MCF 10A (cell line): ENCODE measurements around the gene RNF217. TPM values are rescaled to one million over a fixed set of nuclear protein-coding genes. Genes with fewer than 3 reads are reported as not detected.

ENCODE experiments used
- BruUV-seq: library from RNA; stranded (reverse); fragments of 400-500 nt; replicated peaks from 2 replicates; lab custom pipeline; 2021; lab: Mats Ljungman, UMichigan
- CTCF ChIA-PET: fragments of 300-600 bp; sonication (Branson Sonifier 250); formaldehyde crosslinking; extraction: SDS; loops from one replicate; lab custom pipeline; 2021; ENCODE audit warnings: antibody characterized with exemption, inconsistent platforms; lab: Yijun Ruan, JAX
- POLR2A ChIA-PET: fragments of 300-600, 350-650 bp; sonication (Branson Sonifier 250); formaldehyde crosslinking; extraction: SDS; loops from one replicate; lab custom pipeline; 2020; ENCODE audit warnings: antibody characterized with exemption, inconsistent platforms; lab: Yijun Ruan, JAX
- DNase-seq: peaks from one replicate; pipeline ENCODE4 v3.0.0-alpha.2; 2018; ENCODE audit not compliant: unreplicated experiment
- H3K27ac Mint-ChIP-seq: one replicate; pipeline ENCODE4 v1.8.0; 2022; ENCODE audit warnings: mild to moderate bottlenecking, low read depth, mixed read lengths; ENCODE audit not compliant: unreplicated experiment
- H3K27me3 Mint-ChIP-seq: one replicate; pipeline ENCODE4 v1.8.0; 2022; ENCODE audit warnings: mixed read lengths; ENCODE audit not compliant: insufficient read depth, unreplicated experiment
- H3K36me3 Mint-ChIP-seq: one replicate; pipeline ENCODE4 v1.8.0; 2022; ENCODE audit warnings: mild to moderate bottlenecking, moderate library complexity, mixed read lengths; ENCODE audit not compliant: insufficient read depth, unreplicated experiment
- H3K4me1 Mint-ChIP-seq: one replicate; pipeline ENCODE4 v1.8.0; 2022; ENCODE audit warnings: mixed read lengths; ENCODE audit not compliant: insufficient read depth, unreplicated experiment
- H3K4me3 Mint-ChIP-seq: one replicate; pipeline ENCODE4 v1.8.0; 2022; ENCODE audit warnings: mild to moderate bottlenecking, moderate library complexity, mixed read lengths; ENCODE audit not compliant: unreplicated experiment
- H3K9me3 Mint-ChIP-seq: one replicate; pipeline ENCODE4 v1.8.0; 2022; ENCODE audit warnings: mixed read lengths; ENCODE audit not compliant: unreplicated experiment
- intact Hi-C: fragments of 100-400 bp; cut with micrococcal nuclease; formaldehyde crosslinking; loops from 2 replicates; pipeline ENCODE4 v1.14.1; 2022
- total RNA-seq: library from RNA; stranded (reverse); gene quantifications from 2 replicates; pipeline ENCODE4 v1.2.3, GENCODE V29; 2022
- TF ChIP-seq, protein P1 (sequence below): fragments of 200-600 bp; IDR thresholded peaks from one replicate; pipeline ENCODE4 v1.8.0; 2022; ENCODE audit warnings: antibody characterized with exemption, mild to moderate bottlenecking; ENCODE audit not compliant: unreplicated experiment

RNF217 gene
- total RNA-seq, 1 experiment from 2014 or later: 24.8 TPM

DNA sequence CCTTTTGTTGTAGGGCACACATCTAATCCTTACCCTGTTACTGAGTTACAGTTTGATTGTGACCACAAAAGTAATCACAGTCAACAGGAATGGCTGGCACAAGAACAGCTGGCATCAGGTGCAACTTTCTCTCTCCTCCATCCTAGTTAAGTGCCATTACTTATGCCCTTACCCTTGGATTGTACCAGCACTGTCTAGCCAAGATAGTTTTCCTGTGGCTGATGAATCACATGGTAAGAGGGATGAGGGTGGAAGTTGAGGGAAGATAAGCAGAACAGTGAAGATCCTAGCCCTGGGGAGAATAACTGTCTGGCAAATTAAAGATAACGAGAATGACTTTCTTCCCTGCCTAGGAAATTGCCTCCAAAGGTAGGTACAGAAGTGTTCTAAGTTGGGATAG lies 42.0 kb downstream of the RNF217 start:
- intact Hi-C loops: no loop called here
- DNase-seq: no peak
- Mint-ChIP-seq H3K36me3 (no peaks in the 10 kb centered on the region), H3K27ac (no peak overlapping the region), H3K9me3 (no peaks in the 10 kb centered on the region), H3K4me3 (no peak overlapping the region), H3K27me3 (no peaks in the 10 kb centered on the region), H3K4me1 (peaks cover 41% of the 10 kb centered on the region)
- ChIA-PET CTCF (interaction anchor here (0.9 kb wide), 1 partner anchor 110 kb away, joined by 4 read pairs; no protein-coding TSS in a partner anchor), POLR2A (interaction anchor here (0.8 to 4.8 kb wide), 5 partner anchors 28 to 57 kb away, joined by 3 to 20 read pairs (median 11); no protein-coding TSS in a partner anchor)
- TF ChIP-seq, protein P1, sequence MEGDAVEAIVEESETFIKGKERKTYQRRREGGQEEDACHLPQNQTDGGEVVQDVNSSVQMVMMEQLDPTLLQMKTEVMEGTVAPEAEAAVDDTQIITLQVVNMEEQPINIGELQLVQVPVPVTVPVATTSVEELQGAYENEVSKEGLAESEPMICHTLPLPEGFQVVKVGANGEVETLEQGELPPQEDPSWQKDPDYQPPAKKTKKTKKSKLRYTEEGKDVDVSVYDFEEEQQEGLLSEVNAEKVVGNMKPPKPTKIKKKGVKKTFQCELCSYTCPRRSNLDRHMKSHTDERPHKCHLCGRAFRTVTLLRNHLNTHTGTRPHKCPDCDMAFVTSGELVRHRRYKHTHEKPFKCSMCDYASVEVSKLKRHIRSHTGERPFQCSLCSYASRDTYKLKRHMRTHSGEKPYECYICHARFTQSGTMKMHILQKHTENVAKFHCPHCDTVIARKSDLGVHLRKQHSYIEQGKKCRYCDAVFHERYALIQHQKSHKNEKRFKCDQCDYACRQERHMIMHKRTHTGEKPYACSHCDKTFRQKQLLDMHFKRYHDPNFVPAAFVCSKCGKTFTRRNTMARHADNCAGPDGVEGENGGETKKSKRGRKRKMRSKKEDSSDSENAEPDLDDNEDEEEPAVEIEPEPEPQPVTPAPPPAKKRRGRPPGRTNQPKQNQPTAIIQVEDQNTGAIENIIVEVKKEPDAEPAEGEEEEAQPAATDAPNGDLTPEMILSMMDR: no peak
- no TSS peak for BruUV-seq

DNA sequence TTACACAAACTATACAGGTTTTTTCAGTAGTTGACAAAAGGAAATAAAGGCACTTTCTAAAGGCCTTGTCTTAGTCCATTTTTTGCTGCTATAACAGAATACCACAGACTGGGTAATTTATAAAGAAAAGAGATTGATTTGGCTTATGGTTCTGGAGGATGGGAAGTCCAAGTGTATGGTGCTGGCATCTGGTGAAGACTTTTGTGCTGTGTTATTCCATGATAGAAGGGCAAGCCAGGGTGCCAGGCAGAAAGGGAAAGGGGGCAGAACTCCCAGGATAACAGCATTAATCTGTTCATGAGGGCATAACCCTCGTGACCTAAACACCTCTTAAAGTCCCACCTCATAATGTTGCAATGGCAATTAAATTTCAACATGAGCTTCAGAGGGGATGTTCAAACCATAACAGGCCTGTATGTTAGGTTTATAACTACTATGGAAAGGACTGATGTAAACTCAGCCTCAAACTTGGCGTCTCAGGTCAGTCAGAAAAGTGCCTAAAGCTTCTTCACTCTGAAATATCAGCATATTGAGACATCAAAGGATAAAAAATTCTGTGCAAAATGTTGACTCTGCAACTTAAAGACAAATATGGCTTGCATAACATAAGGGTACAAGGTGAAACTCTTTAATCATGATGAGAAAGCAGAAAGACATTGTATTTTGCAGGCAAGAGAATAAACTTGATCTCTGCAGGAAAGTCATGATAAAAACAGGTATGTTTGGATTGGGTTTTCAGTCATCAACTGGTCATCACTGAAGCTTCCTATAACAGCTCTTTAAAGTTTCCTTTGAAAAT lies 42.8 kb downstream of the RNF217 start:
- Mint-ChIP-seq H3K27ac (no peak overlapping the region), H3K27me3 (no peaks in the 10 kb centered on the region), H3K9me3 (no peaks in the 10 kb centered on the region), H3K4me1 (peaks cover 45% of the 10 kb centered on the region), H3K36me3 (no peaks in the 10 kb centered on the region), H3K4me3 (no peak overlapping the region)
- ChIA-PET POLR2A (interaction anchor here (0.6 to 4.8 kb wide), 11 partner anchors 9 to 65 kb away, joined by 3 to 20 read pairs (median 5); no protein-coding TSS in a partner anchor), CTCF (interaction anchor here (0.7 to 1.4 kb wide), 2 partner anchors 42 to 48 kb away, joined by 3 to 5 read pairs; no protein-coding TSS in a partner anchor)
- intact Hi-C loops: no loop called here
- no peak for DNase-seq
- TF ChIP-seq, protein P1: no peak
- no TSS peak for BruUV-seq

DNA sequence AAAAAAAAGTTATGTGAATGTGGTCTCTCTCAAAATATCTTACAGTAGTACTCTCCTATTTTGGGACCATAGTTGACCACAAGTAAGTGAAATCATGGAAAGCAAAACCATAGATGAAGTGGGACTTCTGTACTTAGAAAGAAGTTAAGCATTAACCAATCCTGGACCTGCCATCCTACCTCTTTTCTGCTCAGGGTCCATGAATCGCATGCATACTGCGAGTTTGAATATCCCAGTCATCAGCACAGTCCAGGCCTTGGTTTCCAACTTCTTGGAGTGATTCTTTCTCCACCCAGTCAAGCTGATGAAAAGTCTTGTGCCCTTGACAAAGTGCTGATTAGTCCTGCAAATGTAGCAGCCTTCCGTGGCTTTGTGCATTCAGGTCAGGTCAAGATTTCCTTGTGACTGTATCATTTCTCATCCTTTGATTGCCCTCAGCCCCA lies 46.0 kb downstream of the RNF217 start:
- H3K27ac Mint-ChIP-seq: no peak overlapping the region
- CTCF ChIA-PET: interaction anchor here (0.6 to 1.3 kb wide), 3 partner anchors 105 to 144 kb away, joined by 3 to 5 read pairs (median 4); no protein-coding TSS in a partner anchor
- H3K36me3 Mint-ChIP-seq: peaks cover 11% of the 10 kb centered on the region
- no TSS peak for BruUV-seq
- peaks cover 29% of the 10 kb centered on the region for H3K4me1 Mint-ChIP-seq
- POLR2A ChIA-PET: interaction anchor here (3.0 kb wide), 1 partner anchor 45 kb away, joined by 12 read pairs; no protein-coding TSS in a partner anchor
- intact Hi-C loops: no loop called here
- H3K4me3 Mint-ChIP-seq: no peak overlapping the region
- no peaks in the 10 kb centered on the region for H3K27me3 Mint-ChIP-seq
- no peak for DNase-seq
- no peaks in the 10 kb centered on the region for H3K9me3 Mint-ChIP-seq
- TF ChIP-seq, protein P1: no peak

DNA sequence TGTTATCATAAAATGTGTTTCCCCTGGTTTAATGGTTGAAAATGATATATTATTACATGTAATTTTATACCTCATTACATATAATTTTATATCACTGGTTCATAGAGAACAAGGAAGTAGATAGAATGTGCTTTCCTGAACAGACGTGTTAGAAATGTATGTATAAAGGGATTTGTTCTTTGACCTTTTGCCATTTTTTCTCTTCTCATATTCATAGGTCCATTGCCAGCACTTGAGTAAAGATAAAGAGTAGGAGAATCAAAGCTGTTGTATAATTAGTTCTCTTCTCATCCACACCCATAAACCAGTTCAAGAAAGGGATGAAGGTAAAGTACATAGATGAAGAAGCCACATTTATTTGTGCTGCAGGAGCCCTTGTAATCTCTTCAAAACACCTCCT lies 46.7 kb downstream of the RNF217 start:
- H3K27ac Mint-ChIP-seq: no peak overlapping the region
- no peaks in the 10 kb centered on the region for H3K27me3 Mint-ChIP-seq
- no peak for DNase-seq
- H3K9me3 Mint-ChIP-seq: no peaks in the 10 kb centered on the region
- intact Hi-C loops: no loop called here
- TF ChIP-seq, protein P1: no peak
- ChIA-PET CTCF (interaction anchor here (0.6 to 1.3 kb wide), 4 partner anchors 37 to 143 kb away, joined by 3 to 5 read pairs (median 4); no protein-coding TSS in a partner anchor), POLR2A (interaction anchor here (0.8 to 3.0 kb wide), 4 partner anchors 9 to 45 kb away, joined by 3 to 15 read pairs (median 8); no protein-coding TSS in a partner anchor)
- BruUV-seq: no TSS peak
- peaks cover 35% of the 10 kb centered on the region for H3K4me1 Mint-ChIP-seq
- H3K4me3 Mint-ChIP-seq: no peak overlapping the region
- peaks cover 11% of the 10 kb centered on the region for H3K36me3 Mint-ChIP-seq
